Measurements from ENCODE around the gene ANXA5.

The ANXA5 gene

GRCh38 chr4:121665371-121665770 is 31.4 kb downstream of the ANXA5 start:
- TF ChIP-seq FOXP2 (optimal IDR thresholded peaks at IDR 0.05; ENCODE audit: borderline replicate concordance, extremely low read depth, extremely low read length, insufficient read depth) (no peak), REST (IDR thresholded peaks at IDR 0.05; ENCODE audit: insufficient read depth in 1 of 2, low read depth in 2 of 2, low read length in 2 of 2) (no peak), POLR2AphosphoS5 (IDR thresholded peaks at IDR 0.05; ENCODE audit: low read depth, low read length) (no peak), TAF1 (IDR thresholded peaks at IDR 0.05; ENCODE audit: borderline replicate concordance, insufficient read depth, low read length) (no peak), SIN3A (IDR thresholded peaks at IDR 0.05; ENCODE audit: borderline replicate concordance, insufficient read depth, low read length) (no peak)

GRCh38 chr4:121662225-121662624 is 34.6 kb downstream of the ANXA5 start:
- no peak for TF ChIP-seq TAF1 (IDR thresholded peaks at IDR 0.05; ENCODE audit: borderline replicate concordance, insufficient read depth, low read length)
- no peak for TF ChIP-seq POLR2AphosphoS5 (IDR thresholded peaks at IDR 0.05; ENCODE audit: low read depth, low read length)
- no peak for TF ChIP-seq FOXP2 (optimal IDR thresholded peaks at IDR 0.05; ENCODE audit: borderline replicate concordance, extremely low read depth, extremely low read length, insufficient read depth)
- TF ChIP-seq REST (IDR thresholded peaks at IDR 0.05; ENCODE audit: insufficient read depth in 1 of 2, low read depth in 2 of 2, low read length in 2 of 2), result no peak
- TF ChIP-seq SIN3A (IDR thresholded peaks at IDR 0.05; ENCODE audit: borderline replicate concordance, insufficient read depth, low read length), result no peak

- no peak for TF ChIP-seq POLR2AphosphoS5 (IDR thresholded peaks at IDR 0.05; ENCODE audit: low read depth, low read length)
- TF ChIP-seq TAF1 (IDR thresholded peaks at IDR 0.05; ENCODE audit: borderline replicate concordance, insufficient read depth, low read length), result no peak
- no peak for TF ChIP-seq FOXP2 (optimal IDR thresholded peaks at IDR 0.05; ENCODE audit: borderline replicate concordance, extremely low read depth, extremely low read length, insufficient read depth)
- TF ChIP-seq SIN3A (IDR thresholded peaks at IDR 0.05; ENCODE audit: borderline replicate concordance, insufficient read depth, low read length), result no peak
- no peak for TF ChIP-seq REST (IDR thresholded peaks at IDR 0.05; ENCODE audit: insufficient read depth in 1 of 2, low read depth in 2 of 2, low read length in 2 of 2)
Measured at GRCh38 chr4:121658125-121658524, 38.7 kb downstream of the ANXA5 start.

- TF ChIP-seq POLR2AphosphoS5 (IDR thresholded peaks at IDR 0.05; ENCODE audit: low read depth, low read length), result no peak
- TF ChIP-seq SIN3A (IDR thresholded peaks at IDR 0.05; ENCODE audit: borderline replicate concordance, insufficient read depth, low read length), result no peak
- TF ChIP-seq TAF1 (IDR thresholded peaks at IDR 0.05; ENCODE audit: borderline replicate concordance, insufficient read depth, low read length), result no peak
- TF ChIP-seq FOXP2 (optimal IDR thresholded peaks at IDR 0.05; ENCODE audit: borderline replicate concordance, extremely low read depth, extremely low read length, insufficient read depth), result no peak
- TF ChIP-seq REST (IDR thresholded peaks at IDR 0.05; ENCODE audit: insufficient read depth in 1 of 2, low read depth in 2 of 2, low read length in 2 of 2), result no peak
Measured at GRCh38 chr4:121656269-121656641, 40.5 kb downstream of the ANXA5 start.
